Measurements from ENCODE around the gene SPAG9.

GRCh38 chr17:51059781-51060180, 60.9 kb downstream of the SPAG9 start:
- no peak for TF ChIP-seq CTCF (IDR thresholded peaks at IDR 0.05; ENCODE audit: poor library complexity)
- TF ChIP-seq EZH2 (IDR thresholded peaks at IDR 0.05; ENCODE audit: borderline replicate concordance): no peak
- TF ChIP-seq EZH2phosphoT487 (IDR thresholded peaks at IDR 0.05; ENCODE audit: low read depth, severe bottlenecking, unreplicated experiment): no peak

All from hepatocyte (in vitro differentiated cells).